ENCODE results near the gene OR56A5. TPM values are rescaled to one million over a fixed set of nuclear protein-coding genes. Genes with fewer than 3 reads are reported as not detected.
"Not testable (repeated sequence)": the region's sequence is repeated elsewhere in the genome, so short reads cannot be mapped to it uniquely, and the experiment has no call there.

OR56A5 gene
- total and polyA plus RNA-seq, 8 donors: not detected

- Histone ChIP-seq H3K4me3 (no peak within 1 kb of the TSS), H3K27ac (no peak within 1 kb of the TSS), H3K4me1 (no peaks in the 10 kb centered on the region), H3K27me3 (no peaks in the 10 kb centered on the region), H3K36me3 (no peaks in the 10 kb centered on the region), H3K9me3 (no peaks in the 10 kb centered on the region)
- no peak for TF ChIP-seq CTCF (IDR thresholded peaks at IDR 0.05)
- WGBS, 2 donors: 27 to 28% methylated on average over 1 of the region's 1 CpG
- no peak for DNase-seq
- no peak for ATAC-seq
- intact Hi-C loops (cut with DNase I): no loop called here
- FAIRE-seq: no peak
Observed at GRCh38 chr11:5986885-5987284, 18.6 kb upstream of the OR56A5 start, which contains the start of gene OR52L1. TSS of gene OR52L1 (minus strand) at chr11:5986985. CDS start at chr11:5986930, 55 bp downstream.

- Histone ChIP-seq H3K4me3 (no peak overlapping the region), H3K9me3 (no peaks in the 10 kb centered on the region), H3K27ac (no peak overlapping the region), H3K27me3 (no peaks in the 10 kb centered on the region), H3K36me3 (no peaks in the 10 kb centered on the region), H3K4me1 (no peaks in the 10 kb centered on the region)
- TF ChIP-seq CTCF (IDR thresholded peaks at IDR 0.05): no peak
- ATAC-seq (no peak), DNase-seq (no peak), FAIRE-seq (no peak)
- intact Hi-C loops (cut with DNase I): no loop called here
- 31 to 50% methylated on average over 1 of the region's 1 CpG for WGBS, 2 donors
Observed at GRCh38 chr11:5983443-5983842, 15.1 kb upstream of the OR56A5 start.

GRCh38 chr11:5973530-5973929 is 5.2 kb upstream of the OR56A5 start:
- no peaks in the 10 kb centered on the region for H3K27me3 ChIP-seq
- H3K9me3 ChIP-seq: no peaks in the 10 kb centered on the region
- no peak overlapping the region for H3K27ac ChIP-seq
- no peaks in the 10 kb centered on the region for H3K36me3 ChIP-seq
- WGBS, 2 donors: 56 to 68% methylated on average over 1 of the region's 1 CpG
- DNase-seq (no peak), FAIRE-seq (no peak), ATAC-seq (no peak)
- TF ChIP-seq CTCF (IDR thresholded peaks at IDR 0.05): no peak
- intact Hi-C loops (cut with DNase I): no loop called here
- H3K4me3 ChIP-seq: no peak overlapping the region
- no peaks in the 10 kb centered on the region for H3K4me1 ChIP-seq

- no peak for TF ChIP-seq CTCF (IDR thresholded peaks at IDR 0.05)
- intact Hi-C loops (cut with DNase I): no loop called here
- Histone ChIP-seq H3K27me3 (no peaks in the 10 kb centered on the region), H3K27ac (no peak overlapping the region), H3K36me3 (no peaks in the 10 kb centered on the region), H3K4me1 (no peaks in the 10 kb centered on the region), H3K4me3 (no peak overlapping the region), H3K9me3 (no peaks in the 10 kb centered on the region)
- FAIRE-seq (no peak), DNase-seq (no peak), ATAC-seq (no peak)
- WGBS, 2 donors: 40 to 57% methylated on average over 3 of the region's 3 CpGs
Observed at GRCh38 chr11:5967708-5968107, 586 bp downstream of the OR56A5 start.

- H3K27ac ChIP-seq: no peak overlapping the region
- DNase-seq (no peak), ATAC-seq (no peak), FAIRE-seq (no peak)
- TF ChIP-seq CTCF (IDR thresholded peaks at IDR 0.05): no peak
- no peaks in the 10 kb centered on the region for H3K4me1 ChIP-seq
- intact Hi-C loops (cut with DNase I): no loop called here
- 40% methylated on average over 2 of the region's 2 CpGs for WGBS, 2 donors
- H3K9me3 ChIP-seq: no peaks in the 10 kb centered on the region
- no peaks in the 10 kb centered on the region for H3K27me3 ChIP-seq
- no peak overlapping the region for H3K4me3 ChIP-seq
- H3K36me3 ChIP-seq: no peaks in the 10 kb centered on the region
Observed at GRCh38 chr11:5966958-5967357, 1.3 kb downstream of the OR56A5 start.

GRCh38 chr11:5960704-5961320 is 7.5 kb downstream of the OR56A5 start:
- H3K9me3 ChIP-seq; FAIRE-seq; H3K4me1 ChIP-seq; H3K36me3 ChIP-seq; H3K27me3 ChIP-seq; H3K4me3 ChIP-seq; intact Hi-C loops (cut with DNase I); H3K27ac ChIP-seq; ATAC-seq: not testable (repeated sequence)
- DNase-seq: peak in 1 of 6 donors; percentile 32
- 90 to 93% methylated on average over 30 to 40 of the region's 40 CpGs for WGBS, 2 donors

All from pancreas (tissue), 10 donors.